Fibroblast of upper back skin (primary cell): ENCODE data around the gene PARVB.
A peak's percentile ranks its signal among the peaks of the same experiment; 100 is the strongest.

Source experiments
- DNase-seq: peaks from one replicate; pipeline ENCODE4 v3.0.0-alpha.2; 2013

Gene PARVB

GRCh38 chr22:44188316-44188715, 164.2 kb downstream of the PARVB start:
- no peak for DNase-seq

- DNase-seq, result no peak
These were observed 165.0 kb downstream of the PARVB start for GRCh38 chr22:44188986-44189630.

GRCh38 chr22:44190381-44190976, 166.4 kb downstream of the PARVB start:
- no peak for DNase-seq

GRCh38 chr22:44191036-44191454, 166.9 kb downstream of the PARVB start:
- peak; percentile 14 for DNase-seq

- DNase-seq, result no peak
These were observed 168.2 kb downstream of the PARVB start for GRCh38 chr22:44192098-44192815.

GRCh38 chr22:44192816-44193534, 168.9 kb downstream of the PARVB start:
- no peak for DNase-seq

- DNase-seq, result no peak
These were observed 169.4 kb downstream of the PARVB start for GRCh38 chr22:44193535-44193891.

GRCh38 chr22:44194569-44194968, 170.5 kb downstream of the PARVB start:
- no peak for DNase-seq

- no peak for DNase-seq
These were observed 171.2 kb downstream of the PARVB start for GRCh38 chr22:44195189-44195871.

- DNase-seq, result no peak
These were observed 172.1 kb downstream of the PARVB start for GRCh38 chr22:44196241-44196640.

- DNase-seq, result no peak
These were observed 172.6 kb downstream of the PARVB start for GRCh38 chr22:44196731-44197131.

GRCh38 chr22:44197271-44197670, 173.2 kb downstream of the PARVB start:
- no peak for DNase-seq

- no peak for DNase-seq
These were observed 175.1 kb downstream of the PARVB start for GRCh38 chr22:44199164-44199563.

GRCh38 chr22:44199866-44200265, 175.8 kb downstream of the PARVB start:
- DNase-seq, result no peak

GRCh38 chr22:44200451-44200850, 176.3 kb downstream of the PARVB start:
- no peak for DNase-seq

- peak; percentile 19 for DNase-seq
These were observed 176.9 kb downstream of the PARVB start for GRCh38 chr22:44200855-44201550.

GRCh38 chr22:44201665-44202064, 177.6 kb downstream of the PARVB start:
- no peak for DNase-seq

GRCh38 chr22:44202261-44202789, 178.2 kb downstream of the PARVB start:
- DNase-seq, result peak; percentile 90

- no peak for DNase-seq
These were observed 179.1 kb downstream of the PARVB start for GRCh38 chr22:44203203-44203602.

GRCh38 chr22:44204739-44205515, 180.8 kb downstream of the PARVB start:
- DNase-seq, result no peak
